HG03439 (cell line): Measurements from ENCODE around the gene HOXB4.
A peak's percentile ranks its signal among the peaks of the same experiment; 100 is the strongest.

Source experiments
- ATAC-seq: cut with Tn5 transposase; IDR thresholded peaks from one replicate; pipeline ENCODE4 v1.9.1; 2021; ENCODE audit warnings: mild to moderate bottlenecking, moderate library complexity; ENCODE audit not compliant: unreplicated experiment

HOXB4 gene

GRCh38 chr17:48577946-48578615 lies at the start of gene HOXB4:
Gene HOXB4 (minus strand): TSS chr17:48578350. CDS start chr17:48578319, 31 bp downstream.
- ATAC-seq: peak; percentile 66

- no peak for ATAC-seq
Observed at GRCh38 chr17:48627118-48627597, 49.0 kb upstream of the HOXB4 start.

- ATAC-seq: no peak
Observed at GRCh38 chr17:48626245-48627117, 48.3 kb upstream of the HOXB4 start, which contains the start of gene HOXB9. Gene HOXB9 (minus strand): TSS chr17:48626358. CDS start chr17:48626269, 89 bp downstream.

- no peak for ATAC-seq
Observed at GRCh38 chr17:48625495-48626244, 47.5 kb upstream of the HOXB4 start.

- no peak for ATAC-seq
Observed at GRCh38 chr17:48624544-48625494, 46.7 kb upstream of the HOXB4 start.

GRCh38 chr17:48624118-48624517 lies 46.0 kb upstream of the HOXB4 start:
- ATAC-seq: no peak

GRCh38 chr17:48623583-48623982 lies 45.4 kb upstream of the HOXB4 start:
- ATAC-seq: no peak

GRCh38 chr17:48622857-48623256 lies 44.7 kb upstream of the HOXB4 start:
- ATAC-seq: no peak

- no peak for ATAC-seq
Observed at GRCh38 chr17:48621410-48622392, 43.6 kb upstream of the HOXB4 start.

- no peak for ATAC-seq
Observed at GRCh38 chr17:48620461-48621139, 42.5 kb upstream of the HOXB4 start.

- no peak for ATAC-seq
Observed at GRCh38 chr17:48619826-48620449, 41.8 kb upstream of the HOXB4 start.

GRCh38 chr17:48618256-48618896 lies 40.2 kb upstream of the HOXB4 start:
- ATAC-seq: no peak

- no peak for ATAC-seq
Observed at GRCh38 chr17:48617471-48618255, 39.5 kb upstream of the HOXB4 start.

- ATAC-seq: no peak
Observed at GRCh38 chr17:48616717-48617470, 38.7 kb upstream of the HOXB4 start.

- ATAC-seq: no peak
Observed at GRCh38 chr17:48615963-48616716, 38.0 kb upstream of the HOXB4 start.
